KMS-11 (cell line): ENCODE measurements around the gene DDX47.
"Not testable (repeated sequence)": the region's sequence is repeated elsewhere in the genome, so short reads cannot be mapped to it uniquely, and the experiment has no call there.

Experiments
- H2AFZ ChIP-seq: fragments of 200-600 bp; sonication (generic); 2 replicates; pipeline ENCODE4 v1.6.1; 2016; ENCODE audit warnings: antibody characterized with exemption, mixed run types, low read depth
- H3K27ac ChIP-seq: fragments of 200-600 bp; sonication (generic); 2 replicates; pipeline ENCODE4 v1.6.1; 2016; ENCODE audit warnings: mild to moderate bottlenecking, mixed run types
- H3K27me3 ChIP-seq: fragments of 200-600 bp; sonication (generic); 2 replicates; pipeline ENCODE4 v1.6.1; 2017; ENCODE audit warnings: mild to moderate bottlenecking, low read depth, mixed run types, moderate library complexity; ENCODE audit not compliant: insufficient read depth
- H3K36me3 ChIP-seq: fragments of 200-600 bp; sonication (generic); 2 replicates; pipeline ENCODE4 v1.6.1; 2017; ENCODE audit warnings: mild to moderate bottlenecking, mixed run types; ENCODE audit not compliant: insufficient read depth
- H3K4me1 ChIP-seq: fragments of 200-600 bp; sonication (generic); 2 replicates; pipeline ENCODE4 v1.6.1; 2016; ENCODE audit warnings: mild to moderate bottlenecking, low read depth, mixed run types; ENCODE audit not compliant: poor library complexity, severe bottlenecking
- H3K4me2 ChIP-seq: fragments of 200-600 bp; sonication (generic); 2 replicates; pipeline ENCODE4 v1.7.0; 2016; ENCODE audit warnings: mild to moderate bottlenecking, mixed run types
- H3K4me3 ChIP-seq: fragments of 200-600 bp; sonication (generic); IDR thresholded peaks from 2 replicates; pipeline ENCODE4 v1.6.1; 2017; ENCODE audit warnings: low read depth, low read length, mixed read lengths; ENCODE audit not compliant: insufficient read depth
- H3K79me2 ChIP-seq: fragments of 200-600 bp; sonication (generic); 2 replicates; pipeline ENCODE4 v1.6.1; 2016; ENCODE audit warnings: low read depth, mixed run types; ENCODE audit not compliant: insufficient read depth
- H3K9ac ChIP-seq: fragments of 200-600 bp; sonication (generic); 2 replicates; pipeline ENCODE4 v1.6.1; 2016; ENCODE audit warnings: mild to moderate bottlenecking, mixed run types
- H4K20me1 ChIP-seq: fragments of 200-600 bp; sonication (generic); 2 replicates; pipeline ENCODE4 v1.6.1; 2016; ENCODE audit warnings: mild to moderate bottlenecking, mixed run types; ENCODE audit not compliant: insufficient read depth
- TF ChIP-seq, protein P1 (sequence below): fragments of 200-600 bp; sonication (generic); conservative IDR thresholded peaks from 2 replicates; pipeline ENCODE4 v1.6.1; 2017; ENCODE audit warnings: low read depth, mild to moderate bottlenecking, antibody characterized with exemption, low read length, moderate library complexity, mixed read lengths

Gene DDX47

DNA sequence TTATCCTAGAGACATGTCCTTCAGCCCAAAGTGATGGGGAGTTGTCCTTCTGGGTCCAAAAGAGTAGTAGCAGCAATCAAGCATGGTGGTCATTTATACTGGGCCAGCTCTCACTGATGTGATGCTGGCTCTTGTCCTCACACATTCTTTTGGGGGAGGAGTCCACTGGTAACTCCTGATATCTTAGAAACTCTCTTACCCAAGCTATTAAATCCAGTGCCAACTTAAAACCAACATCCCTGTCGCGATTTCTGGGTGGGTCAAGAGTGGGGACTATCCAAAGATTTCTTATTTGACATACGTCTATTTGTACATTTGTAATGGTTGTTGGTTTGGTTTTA lies 24.6 kb downstream of the DDX47 start:
- H3K4me2 ChIP-seq, result no peak overlapping the region
- H3K9ac ChIP-seq, result no peak overlapping the region
- H3K27me3 ChIP-seq, result no peaks in the 10 kb centered on the region
- no peaks in the 10 kb centered on the region for H3K4me1 ChIP-seq
- no peak overlapping the region for H2AFZ ChIP-seq
- no peaks in the 10 kb centered on the region for H4K20me1 ChIP-seq
- no peaks in the 10 kb centered on the region for H3K79me2 ChIP-seq
- TF ChIP-seq, protein P1, sequence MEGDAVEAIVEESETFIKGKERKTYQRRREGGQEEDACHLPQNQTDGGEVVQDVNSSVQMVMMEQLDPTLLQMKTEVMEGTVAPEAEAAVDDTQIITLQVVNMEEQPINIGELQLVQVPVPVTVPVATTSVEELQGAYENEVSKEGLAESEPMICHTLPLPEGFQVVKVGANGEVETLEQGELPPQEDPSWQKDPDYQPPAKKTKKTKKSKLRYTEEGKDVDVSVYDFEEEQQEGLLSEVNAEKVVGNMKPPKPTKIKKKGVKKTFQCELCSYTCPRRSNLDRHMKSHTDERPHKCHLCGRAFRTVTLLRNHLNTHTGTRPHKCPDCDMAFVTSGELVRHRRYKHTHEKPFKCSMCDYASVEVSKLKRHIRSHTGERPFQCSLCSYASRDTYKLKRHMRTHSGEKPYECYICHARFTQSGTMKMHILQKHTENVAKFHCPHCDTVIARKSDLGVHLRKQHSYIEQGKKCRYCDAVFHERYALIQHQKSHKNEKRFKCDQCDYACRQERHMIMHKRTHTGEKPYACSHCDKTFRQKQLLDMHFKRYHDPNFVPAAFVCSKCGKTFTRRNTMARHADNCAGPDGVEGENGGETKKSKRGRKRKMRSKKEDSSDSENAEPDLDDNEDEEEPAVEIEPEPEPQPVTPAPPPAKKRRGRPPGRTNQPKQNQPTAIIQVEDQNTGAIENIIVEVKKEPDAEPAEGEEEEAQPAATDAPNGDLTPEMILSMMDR, result no peak
- no peak overlapping the region for H3K4me3 ChIP-seq
- no peak overlapping the region for H3K27ac ChIP-seq
- no peaks in the 10 kb centered on the region for H3K36me3 ChIP-seq

DNA sequence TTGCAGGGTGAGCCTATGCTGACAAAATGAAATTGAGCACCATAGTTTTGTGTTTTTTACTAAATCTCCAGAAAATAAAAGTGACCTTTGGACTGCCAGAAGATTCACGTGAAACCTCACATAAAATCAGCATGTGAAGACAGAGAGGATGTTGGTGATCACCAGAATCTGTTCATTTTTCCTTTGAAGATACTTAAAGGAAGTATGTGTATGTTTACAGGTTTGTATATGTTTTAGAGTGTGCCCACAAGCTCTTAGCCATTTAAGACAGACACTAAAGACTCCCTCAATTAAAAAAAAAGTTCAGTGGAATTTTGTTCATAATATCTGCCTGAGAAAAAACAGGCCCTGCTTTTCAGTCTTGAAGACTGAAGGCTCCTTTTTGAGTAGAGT lies 25.9 kb downstream of the DDX47 start:
- Histone ChIP-seq H3K4me3 (no peak overlapping the region), H3K79me2 (no peaks in the 10 kb centered on the region), H3K4me2 (no peak overlapping the region), H3K27ac (no peak overlapping the region), H3K27me3 (no peaks in the 10 kb centered on the region), H4K20me1 (no peaks in the 10 kb centered on the region), H3K4me1 (no peaks in the 10 kb centered on the region), H3K36me3 (no peaks in the 10 kb centered on the region), H2AFZ (no peak overlapping the region), H3K9ac (no peak overlapping the region)
- TF ChIP-seq, protein P1, result no peak

DNA sequence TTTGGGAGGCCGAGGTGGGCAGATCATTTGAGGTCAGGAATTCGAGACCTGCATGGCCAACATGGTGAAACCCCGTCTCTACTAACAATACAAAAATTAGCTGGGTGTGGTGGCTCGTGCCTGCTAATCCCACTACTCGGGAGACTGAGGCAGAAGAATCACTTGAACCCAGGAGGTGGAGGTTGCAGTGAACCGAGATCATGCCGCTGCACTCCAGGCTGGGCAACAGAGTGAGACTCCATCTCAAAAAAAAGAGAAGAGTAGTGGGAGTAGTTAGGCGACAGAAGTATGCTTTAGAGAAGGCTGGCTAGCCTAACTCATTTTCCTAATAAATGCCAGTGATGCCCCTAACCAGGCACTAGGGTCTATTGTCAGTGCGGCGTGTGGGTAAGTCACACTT lies 26.3 kb downstream of the DDX47 start:
- H3K9ac ChIP-seq, H3K27ac ChIP-seq, H3K4me2 ChIP-seq, H2AFZ ChIP-seq, H3K36me3 ChIP-seq, H4K20me1 ChIP-seq, H3K4me3 ChIP-seq, H3K4me1 ChIP-seq, H3K79me2 ChIP-seq, H3K27me3 ChIP-seq: not testable (repeated sequence)

DNA sequence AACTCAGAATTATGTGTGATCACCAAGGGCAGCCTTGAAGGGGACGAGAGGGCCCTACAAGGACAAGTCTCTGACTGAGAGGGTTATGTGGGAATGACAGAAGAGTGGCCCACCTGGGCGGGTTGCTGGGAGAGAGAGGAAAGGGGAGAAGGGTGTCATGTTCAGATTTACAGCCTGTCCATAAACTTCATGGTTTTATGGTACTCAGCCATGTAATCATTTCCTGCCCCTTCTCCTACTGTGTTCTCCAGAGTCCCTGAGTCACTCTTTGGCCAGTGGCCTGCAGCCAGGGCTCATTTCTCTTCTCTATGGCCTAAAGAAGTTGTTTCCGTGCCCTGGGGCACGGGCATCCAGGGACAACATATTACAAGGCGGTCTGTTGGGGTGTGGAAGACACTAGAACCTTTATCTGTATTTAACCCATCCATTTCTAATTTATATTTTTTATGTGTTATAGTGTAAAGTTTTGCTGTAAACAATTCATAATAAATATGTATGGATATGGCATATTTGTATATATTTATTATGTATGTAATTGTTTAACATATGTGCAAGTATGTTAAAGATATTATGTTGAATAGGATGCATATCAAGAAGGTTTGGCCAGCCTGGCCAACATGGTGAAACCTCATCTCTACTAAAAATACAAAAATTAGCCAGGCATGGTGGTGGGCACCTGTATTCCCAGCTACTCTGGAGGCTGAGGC lies 26.9 kb downstream of the DDX47 start:
- no peak overlapping the region for H3K4me2 ChIP-seq
- H3K4me1 ChIP-seq, result no peaks in the 10 kb centered on the region
- TF ChIP-seq, protein P1, result no peak
- H3K27ac ChIP-seq, result no peak overlapping the region
- no peaks in the 10 kb centered on the region for H3K36me3 ChIP-seq
- no peak overlapping the region for H2AFZ ChIP-seq
- no peak overlapping the region for H3K9ac ChIP-seq
- H3K4me3 ChIP-seq, result no peak overlapping the region
- no peaks in the 10 kb centered on the region for H3K27me3 ChIP-seq
- no peaks in the 10 kb centered on the region for H3K79me2 ChIP-seq
- no peaks in the 10 kb centered on the region for H4K20me1 ChIP-seq

DNA sequence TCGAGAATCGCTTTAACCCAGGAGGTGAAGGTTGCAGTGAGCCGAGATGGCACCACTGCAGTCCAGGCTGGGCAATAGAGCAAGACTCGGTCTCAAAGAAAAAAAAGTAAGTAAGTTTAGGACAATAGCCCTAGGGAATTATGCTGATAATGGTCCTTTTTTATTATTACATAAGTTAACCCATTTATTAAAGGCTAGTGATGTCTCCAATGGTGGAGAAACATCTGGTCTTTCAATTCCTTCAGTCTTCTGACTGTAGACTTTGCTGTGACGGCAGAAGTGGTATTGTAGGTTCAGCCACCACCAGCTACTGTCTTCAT lies 27.4 kb downstream of the DDX47 start:
- Histone ChIP-seq H3K79me2 (no peaks in the 10 kb centered on the region), H3K27ac (no peak overlapping the region), H3K4me1 (no peaks in the 10 kb centered on the region), H3K36me3 (no peaks in the 10 kb centered on the region), H2AFZ (no peak overlapping the region), H3K4me2 (no peak overlapping the region), H3K9ac (no peak overlapping the region), H3K27me3 (no peaks in the 10 kb centered on the region), H3K4me3 (no peak overlapping the region), H4K20me1 (no peaks in the 10 kb centered on the region)
- TF ChIP-seq, protein P1, result no peak

DNA sequence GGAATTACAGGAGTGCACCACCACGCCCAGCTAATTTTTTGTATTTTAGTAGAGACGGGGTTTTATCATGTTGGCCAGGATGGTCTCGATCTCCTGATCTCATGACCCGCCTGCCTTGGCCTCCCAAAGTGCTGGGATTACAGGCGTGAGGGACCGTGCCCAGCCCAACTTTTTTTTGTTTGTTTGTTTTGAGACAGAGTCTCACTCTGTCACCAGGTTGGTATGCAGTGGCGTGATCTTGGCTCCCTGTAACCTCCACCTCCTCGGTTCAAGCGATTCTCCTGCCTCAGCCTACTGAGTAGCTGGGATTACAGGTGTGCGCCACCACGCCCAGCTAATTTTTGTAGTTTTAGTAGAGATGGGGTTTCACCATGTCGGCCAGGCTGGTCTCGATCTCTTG lies 28.3 kb downstream of the DDX47 start:
- not testable (repeated sequence) for H3K4me2 ChIP-seq, H3K36me3 ChIP-seq, H2AFZ ChIP-seq, H3K79me2 ChIP-seq, H3K9ac ChIP-seq, H3K27me3 ChIP-seq, H3K27ac ChIP-seq, H4K20me1 ChIP-seq, H3K4me3 ChIP-seq, H3K4me1 ChIP-seq
